GM19099 (cell line): ENCODE results near the gene MAML2.

Experiments used
- POLR2A ChIP-seq: IDR thresholded peaks from 3 replicates; pipeline ENCODE4 v1.6.1; 2011; ENCODE audit warnings: low read depth; ENCODE audit not compliant: insufficient read length; ENCODE audit errors: extremely low read depth

MAML2 gene

GRCh38 chr11:96275801-96276594 is 67.0 kb downstream of the MAML2 start:
- TF ChIP-seq POLR2A = no peak

- TF ChIP-seq POLR2A = no peak
Observed at GRCh38 chr11:96273507-96273906, 69.5 kb downstream of the MAML2 start.

DNA sequence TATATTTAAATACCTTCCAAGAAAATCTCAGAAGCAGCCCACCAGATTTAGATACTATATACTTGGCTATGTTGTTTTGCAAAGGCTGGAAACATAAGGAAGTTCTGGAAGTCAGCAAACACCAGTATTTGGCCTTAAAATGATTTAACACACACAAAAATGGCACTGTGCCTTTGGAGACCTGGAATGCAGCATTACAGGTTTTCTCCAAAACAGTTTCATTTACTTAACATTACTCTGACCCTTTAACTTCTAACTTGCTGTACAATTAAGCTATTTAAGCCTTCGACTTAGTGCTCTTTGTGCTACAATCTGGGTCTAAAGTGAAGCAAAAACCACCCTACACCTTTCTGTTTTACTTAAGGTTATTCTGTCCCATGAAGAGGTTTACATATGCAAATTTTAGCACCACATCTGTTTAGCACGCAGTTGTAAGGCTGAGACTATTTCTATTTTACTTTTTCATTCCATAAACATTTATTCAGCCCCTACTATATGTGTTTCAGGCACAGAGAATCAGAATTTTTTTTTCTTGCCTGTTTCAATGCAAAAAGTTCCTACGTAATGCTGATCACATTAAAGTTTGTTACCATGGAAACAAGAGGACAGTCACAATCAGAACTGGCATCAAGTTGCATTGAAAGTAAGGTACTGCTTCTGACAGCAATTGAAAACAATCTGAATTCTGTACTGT is 70.3 kb downstream of the MAML2 start:
- no peak for TF ChIP-seq POLR2A

GRCh38 chr11:96271777-96272176 is 71.2 kb downstream of the MAML2 start:
- no peak for TF ChIP-seq POLR2A

- TF ChIP-seq POLR2A = no peak
Observed at GRCh38 chr11:96267496-96268032, 75.4 kb downstream of the MAML2 start.

DNA sequence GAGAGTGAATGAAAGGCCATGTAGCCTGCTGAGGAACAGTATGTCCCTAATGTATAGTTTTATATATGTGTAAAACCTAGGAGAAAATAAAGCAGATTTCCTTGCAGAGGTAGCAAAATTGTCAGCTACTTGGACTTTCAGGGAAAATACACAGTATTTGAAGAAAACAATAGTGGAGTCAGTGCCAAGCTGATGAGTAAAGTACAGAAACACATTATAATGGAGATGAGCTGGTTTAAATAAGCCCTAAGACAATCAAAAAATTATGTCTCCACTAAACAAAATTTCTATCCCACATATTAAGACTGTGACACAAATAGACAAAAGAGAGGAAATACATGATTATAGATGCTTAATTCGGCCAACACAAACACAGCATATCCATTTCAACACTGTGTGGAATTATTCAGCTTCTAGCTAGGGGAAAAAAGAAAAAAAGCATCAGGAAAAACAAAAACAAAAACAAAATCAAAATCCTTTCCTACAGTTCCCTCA is 75.9 kb downstream of the MAML2 start:
- TF ChIP-seq POLR2A = no peak

GRCh38 chr11:96265972-96266371 is 77.0 kb downstream of the MAML2 start:
- no peak for TF ChIP-seq POLR2A

DNA sequence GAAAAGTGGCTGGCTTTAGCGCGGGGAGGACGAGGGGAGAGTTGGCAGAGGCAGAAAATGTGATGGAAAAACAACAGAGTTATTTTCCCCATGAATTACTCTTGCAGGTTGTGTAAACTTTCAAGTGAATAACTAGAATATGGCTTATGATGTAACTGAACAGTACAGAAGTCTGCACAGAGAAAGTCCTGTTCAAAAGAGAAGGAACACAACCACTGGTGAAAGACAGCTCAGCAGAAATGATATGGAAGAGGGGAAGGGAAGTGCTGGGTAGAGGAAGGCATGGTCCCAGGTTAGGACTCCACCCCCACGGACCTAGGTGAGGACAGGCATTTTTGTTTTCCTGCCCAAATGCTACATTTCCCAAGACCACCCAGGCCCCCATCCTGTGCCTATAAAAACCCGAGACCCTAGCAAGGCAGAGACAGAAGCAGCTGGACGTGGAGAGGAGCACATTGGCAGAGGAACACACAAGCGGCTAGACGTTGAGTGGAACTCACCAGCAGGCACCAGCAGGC is 77.7 kb downstream of the MAML2 start:
- no peak for TF ChIP-seq POLR2A

DNA sequence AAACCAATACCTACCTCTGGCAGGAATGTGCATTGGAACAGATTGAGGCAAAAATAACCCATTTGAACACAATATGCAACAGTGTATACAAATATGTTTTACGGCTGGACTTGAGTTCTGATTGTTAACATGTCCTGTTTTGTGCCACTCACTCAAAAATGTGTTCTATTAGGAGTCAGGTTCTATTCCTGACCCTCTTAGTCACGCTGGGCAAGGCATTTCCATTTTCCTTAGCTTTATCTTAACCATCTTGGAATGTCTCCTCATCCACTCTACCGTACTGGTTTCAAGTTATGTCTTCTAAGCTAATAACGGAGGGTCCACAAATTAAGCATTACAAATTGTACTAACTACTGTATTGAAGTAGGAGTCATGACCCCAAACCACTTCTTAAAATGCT is 78.6 kb downstream of the MAML2 start:
- no peak for TF ChIP-seq POLR2A

GRCh38 chr11:96263238-96263763 is 79.7 kb downstream of the MAML2 start:
- TF ChIP-seq POLR2A = no peak

- no peak for TF ChIP-seq POLR2A
Observed at GRCh38 chr11:96260532-96260931, 82.5 kb downstream of the MAML2 start.

- no peak for TF ChIP-seq POLR2A
Observed at GRCh38 chr11:96260067-96260511, 82.9 kb downstream of the MAML2 start.

GRCh38 chr11:96259134-96259830 is 83.7 kb downstream of the MAML2 start:
- no peak for TF ChIP-seq POLR2A

DNA sequence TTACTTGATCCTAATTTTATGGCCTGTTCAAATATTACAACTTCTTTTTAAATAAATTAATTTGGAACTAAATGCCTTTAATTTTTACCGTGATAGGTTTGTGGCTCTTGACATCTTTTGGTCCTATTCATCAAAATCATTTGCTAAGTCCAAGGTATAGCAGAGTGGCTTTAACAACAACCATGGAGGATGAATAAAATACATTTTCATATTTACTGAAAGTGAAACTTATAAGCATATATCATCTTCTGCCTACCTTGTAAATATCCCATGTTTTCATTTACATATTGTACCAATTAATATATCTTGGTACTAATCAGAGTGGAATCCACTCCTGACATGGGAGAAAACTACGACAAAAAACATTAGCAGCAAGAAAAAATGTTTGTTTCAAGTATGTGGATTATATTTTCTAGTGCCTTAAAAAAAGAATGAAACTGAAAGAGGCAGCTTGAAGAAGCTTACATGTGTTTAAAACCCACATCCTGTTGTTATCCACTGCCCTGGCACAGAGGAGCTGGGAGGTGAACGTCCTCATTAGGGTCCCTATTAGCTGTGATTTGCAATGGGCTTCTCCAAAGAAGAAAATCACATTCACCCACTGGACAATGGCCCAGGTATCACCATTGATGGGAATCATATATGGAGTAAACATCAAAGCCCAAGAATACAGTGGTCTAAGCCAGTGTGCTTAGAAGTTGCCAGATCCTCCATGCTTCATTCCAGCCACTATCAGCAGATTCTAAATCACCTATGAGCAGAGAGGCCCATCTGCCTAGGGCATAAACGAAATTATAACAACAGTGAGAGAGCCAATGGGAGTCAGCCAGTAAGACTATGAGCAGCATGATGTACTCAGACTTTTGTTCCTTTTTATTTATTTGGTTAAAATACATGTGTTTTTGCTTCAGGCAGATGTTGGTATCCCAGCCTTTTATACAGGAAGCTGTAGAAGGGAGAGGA is 84.7 kb downstream of the MAML2 start:
- no peak for TF ChIP-seq POLR2A

DNA sequence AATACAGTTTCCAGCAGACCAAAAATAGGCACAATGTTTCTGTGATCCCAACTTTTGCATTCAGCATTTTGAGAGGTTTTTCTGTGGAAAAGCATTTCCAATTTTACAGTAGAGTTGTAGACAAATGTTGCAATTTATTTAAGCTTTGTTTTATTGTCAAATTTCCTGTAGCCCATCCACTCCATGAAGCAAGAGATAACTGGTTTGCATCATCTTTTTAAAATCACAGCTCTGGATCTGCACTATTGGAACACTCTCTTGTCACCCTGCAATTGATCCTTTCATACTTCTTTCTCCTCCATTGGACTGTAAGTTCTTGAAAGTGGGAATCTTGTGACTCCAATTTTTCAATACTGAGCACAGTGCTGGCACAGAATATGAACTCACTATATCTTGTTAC is 86.0 kb downstream of the MAML2 start:
- TF ChIP-seq POLR2A = no peak
